Sciatic nerve (tissue), 1 donor: ENCODE results near the gene FBXL16. TPM values are rescaled to one million over a fixed set of nuclear protein-coding genes. Genes with fewer than 3 reads are reported as not detected.

ENCODE experiments used
- total RNA-seq: library from RNA; stranded (reverse); fragmentation: NEBNext Ultra II Directional; extraction: Animal tissue kit (Norgen Biotek cat#: 25700); gene quantifications from one replicate; pipeline ENCODE4 v1.2.1, GENCODE V29; 2021
- donor health status: DM: no; HTN: no; CAD: no.

FBXL16 gene
- total RNA-seq, 1 donor from 2014 or later: 6.5 TPM

Other genes starting within 250 kb of the FBXL16 start
- 35.2 TPM for gene CAPN15, start 178.1 kb downstream of the FBXL16 start, total RNA-seq
- not detected for gene PRR35, start 145.4 kb downstream of the FBXL16 start, total RNA-seq
- gene NHLRC4, start 138.8 kb downstream of the FBXL16 start, total RNA-seq: 1.2 TPM
- 46.6 TPM for gene PIGQ, start 135.8 kb downstream of the FBXL16 start, total RNA-seq
- 22.5 TPM for gene RAB40C, start 115.7 kb downstream of the FBXL16 start, total RNA-seq
- 1.5 TPM for gene WFIKKN1, start 74.8 kb downstream of the FBXL16 start, total RNA-seq
- 54.1 TPM for gene METTL26, start 69.5 kb downstream of the FBXL16 start, total RNA-seq
- gene MCRIP2, start 64.0 kb downstream of the FBXL16 start, total RNA-seq: 15.5 TPM
- 33.3 TPM for gene WDR90, start 56.4 kb downstream of the FBXL16 start, total RNA-seq
- gene RHOT2, start 37.7 kb downstream of the FBXL16 start, total RNA-seq: 95.9 TPM
- gene RHBDL1, start 30.1 kb downstream of the FBXL16 start, total RNA-seq: 1.6 TPM
- gene STUB1, start 25.4 kb downstream of the FBXL16 start, total RNA-seq: 80.2 TPM
- 36.1 TPM for gene JMJD8, start 21.5 kb downstream of the FBXL16 start, total RNA-seq
- 10.1 TPM for gene WDR24, start 15.4 kb downstream of the FBXL16 start, total RNA-seq
- gene METRN, start 9.3 kb upstream of the FBXL16 start, total RNA-seq: 120 TPM
- gene ANTKMT, start 15.3 kb upstream of the FBXL16 start, total RNA-seq: 26.3 TPM
- 2.1 TPM for gene CCDC78, start 20.6 kb upstream of the FBXL16 start, total RNA-seq
- gene HAGHL, start 21.3 kb upstream of the FBXL16 start, total RNA-seq: 6.5 TPM
- 26.9 TPM for gene CIAO3, start 35.2 kb upstream of the FBXL16 start, total RNA-seq
- gene MSLN, start 54.9 kb upstream of the FBXL16 start, total RNA-seq: 2.9 TPM
- gene RPUSD1, start 82.6 kb upstream of the FBXL16 start, total RNA-seq: 11.4 TPM
- gene CHTF18, start 82.8 kb upstream of the FBXL16 start, total RNA-seq: 18.9 TPM
- not detected for gene GNG13, start 94.9 kb upstream of the FBXL16 start, total RNA-seq